Liver (tissue), 9 donors: ENCODE data around the gene TTF2. TPM values are rescaled to one million over a fixed set of nuclear protein-coding genes. Genes with fewer than 3 reads are reported as not detected.

Experiments used
- DNase-seq: peaks from one replicate; pipeline ENCODE4 v3.0.0-alpha.2; 2017; ENCODE audit warnings: low spot score
- H3K27ac ChIP-seq, 2 donors: one replicate each; pipeline ENCODE4 v1.7.0; 2013; ENCODE audit warnings: inconsistent platforms in 2 of 2, low read length in 2 of 2, control low read depth in 1 of 2, low read depth in 1 of 2, mild to moderate bottlenecking in 1 of 2
- H3K27me3 ChIP-seq, 4 donors: one replicate each; pipeline versions ENCODE4 v1.6.1 to v1.7.0; 2013; ENCODE audit warnings: low read length in 3 of 4, inconsistent platforms in 1 of 4, mild to moderate bottlenecking in 1 of 4, moderate library complexity in 1 of 4; ENCODE audit not compliant: control insufficient read depth in 4 of 4, insufficient read depth in 4 of 4
- H3K36me3 ChIP-seq, 4 donors: one replicate each; pipeline versions ENCODE4 v1.6.1 to v1.7.0; 2013; ENCODE audit warnings: low read length in 3 of 4, mild to moderate bottlenecking in 3 of 4, low read depth in 1 of 4, moderate library complexity in 1 of 4; ENCODE audit not compliant: control insufficient read depth in 4 of 4, insufficient read depth in 3 of 4
- H3K4me1 ChIP-seq, 4 donors: one replicate each; pipeline versions ENCODE4 v1.6.1 to v1.7.0; 2013; ENCODE audit warnings: low read length in 3 of 4, mild to moderate bottlenecking in 3 of 4, moderate library complexity in 1 of 4; ENCODE audit not compliant: control insufficient read depth in 4 of 4, insufficient read depth in 4 of 4
- H3K4me3 ChIP-seq, 3 donors: one replicate each; pipeline versions ENCODE4 v1.6.1 to v1.7.0; 2013; ENCODE audit warnings: low read length in 3 of 3, control low read depth in 1 of 3, low read depth in 1 of 3, mild to moderate bottlenecking in 1 of 3
- H3K9ac ChIP-seq, 2 donors: one replicate each; pipeline ENCODE4 v1.7.0; 2013; ENCODE audit warnings: low read length in 2 of 2, mild to moderate bottlenecking in 2 of 2, moderate library complexity in 2 of 2, control low read depth in 1 of 2, low read depth in 1 of 2
- H3K9me3 ChIP-seq, 4 donors: one replicate each; pipeline versions ENCODE4 v1.6.1 to v1.7.0; 2013; ENCODE audit warnings: low read length in 3 of 4; ENCODE audit not compliant: control insufficient read depth in 4 of 4
- ATF3 ChIP-seq: IDR thresholded peaks from 2 replicates; pipeline ENCODE4 v1.6.1; 2016; ENCODE audit warnings: antibody characterized with exemption
- CTCF ChIP-seq: fragments of 150-350 bp; IDR thresholded peaks from 2 replicates; pipeline ENCODE4 v1.5.1; 2017; ENCODE audit warnings: improper control_type of control experiment, low read depth, low read length; ENCODE audit not compliant: missing input control
- FOXA1 ChIP-seq: IDR thresholded peaks from 2 replicates; pipeline ENCODE4 v1.6.1; 2016; ENCODE audit warnings: antibody characterized with exemption
- FOXA2 ChIP-seq: IDR thresholded peaks from 2 replicates; pipeline ENCODE4 v1.6.1; 2016; ENCODE audit warnings: antibody characterized with exemption
- HNF4A ChIP-seq, 2 donors: conservative IDR thresholded peaks; 2 replicates each; pipeline ENCODE4 v1.6.1; 2016; ENCODE audit warnings: antibody characterized with exemption in 2 of 2, mild to moderate bottlenecking in 2 of 2
- HNF4G ChIP-seq: IDR thresholded peaks from 2 replicates; pipeline ENCODE4 v1.6.1; 2016; ENCODE audit warnings: antibody characterized with exemption
- NR2F2 ChIP-seq: IDR thresholded peaks from 2 replicates; pipeline ENCODE4 v1.6.1; 2016; ENCODE audit warnings: antibody characterized with exemption
- RAD21 ChIP-seq, 2 donors: IDR thresholded peaks; 2 replicates each; pipeline ENCODE4 v1.6.1; 2016; ENCODE audit warnings: antibody characterized with exemption in 2 of 2, mild to moderate bottlenecking in 2 of 2
- REST ChIP-seq: IDR thresholded peaks from 2 replicates; pipeline ENCODE4 v1.6.1; 2016; ENCODE audit warnings: antibody characterized with exemption, mild to moderate bottlenecking
- RXRA ChIP-seq, 2 donors: IDR thresholded peaks; 2 replicates each; pipeline ENCODE4 v1.6.1; 2017 to 2018; ENCODE audit warnings: antibody characterized with exemption in 2 of 2, mild to moderate bottlenecking in 1 of 2
- SP1 ChIP-seq: IDR thresholded peaks from 2 replicates; pipeline ENCODE4 v1.6.1; 2018; ENCODE audit warnings: antibody characterized with exemption, mild to moderate bottlenecking
- TAF1 ChIP-seq: conservative IDR thresholded peaks from 2 replicates; pipeline ENCODE4 v1.6.1; 2016; ENCODE audit warnings: antibody characterized with exemption, mild to moderate bottlenecking
- ZBTB33 ChIP-seq: IDR thresholded peaks from 2 replicates; pipeline ENCODE4 v1.6.1; 2016; ENCODE audit warnings: antibody characterized with exemption
- WGBS: extraction: QIAGEN DNeasy Blood & Tissue Kit; methylation state at CpG from one replicate; pipeline ENCODE4 v1.1.7; 2013; 5-methylcytosine and 5-hydroxymethylcytosine counted together
- polyA plus RNA-seq, 2 donors: library from polyadenylated mRNA; stranded (reverse) in 1 of 2; unstranded in 1 of 2; fragments of 200-250 nt in 1 of 2; fragments of >200 nt in 1 of 2; fragmentation: Nextera tagmentation in 1 of 2; extraction: Ambion mirVana in 1 of 2; gene quantifications; one replicate each; pipeline versions ENCODE4 v1.2.1 to v1.2.3, GENCODE V29; 2013 to 2015
- total RNA-seq, 2 donors: library from RNA; depleted of rRNA; stranded (reverse); fragments of >200 nt; gene quantifications; one replicate each; pipeline ENCODE4 v1.2.3, GENCODE V29; 2014
- donor health status: healthy.
- donor health status: healthy.
- donor health status: healthy.
- donor health status: healthy.
- donor health status: healthy.

TTF2 gene
- total and polyA plus RNA-seq, 4 donors: 1.3 to 16.9 (median 2.8) TPM

- TF ChIP-seq REST: no peak
- TF ChIP-seq RAD21 (IDR thresholded peaks at IDR 0.05): no peak
- no peak for TF ChIP-seq HNF4G
- no peak for TF ChIP-seq RXRA (IDR thresholded peaks at IDR 0.05)
- no peak for TF ChIP-seq CTCF
Measured at GRCh38 chr1:117116784-117117130, 56.6 kb downstream of the TTF2 start (continued).

- Histone ChIP-seq H3K9me3 (no peaks in the 10 kb centered on the region), H3K27ac (no peak overlapping the region)
- no peak for DNase-seq
Measured at GRCh38 chr1:117117697-117118096, 57.6 kb downstream of the TTF2 start.

More at GRCh38 chr1:117117697-117118096, 57.6 kb downstream of the TTF2 start:
- Histone ChIP-seq H3K36me3 (no peaks in the 10 kb centered on the region), H3K27me3 (no peaks in the 10 kb centered on the region), H3K4me3 (no peak overlapping the region), H3K9ac (no peak overlapping the region), H3K4me1 (peaks cover 5 to 30% (median 17%) of the 10 kb centered on the region in 4 donors)
- 52% methylated on average over 2 of the region's 2 CpGs for WGBS
- peak; percentile 16 for TF ChIP-seq HNF4G
- no peak for TF ChIP-seq ATF3
- no peak for TF ChIP-seq RAD21 (IDR thresholded peaks at IDR 0.05)
- TF ChIP-seq FOXA1: no peak
- peak; percentile 81 to 94 for TF ChIP-seq RXRA (IDR thresholded peaks at IDR 0.05)
- TF ChIP-seq ZBTB33: no peak
- peak; percentile 47 for TF ChIP-seq SP1
- peak; percentile 28 for TF ChIP-seq REST
- TF ChIP-seq CTCF: no peak
- TF ChIP-seq HNF4A (conservative IDR thresholded peaks at IDR 0.05): peak; percentile 66 to 88
- peak; percentile 91 for TF ChIP-seq NR2F2
- TF ChIP-seq FOXA2: no peak
- no peak for TF ChIP-seq TAF1
